ENCODE results near the gene LYSMD3.

DNA sequence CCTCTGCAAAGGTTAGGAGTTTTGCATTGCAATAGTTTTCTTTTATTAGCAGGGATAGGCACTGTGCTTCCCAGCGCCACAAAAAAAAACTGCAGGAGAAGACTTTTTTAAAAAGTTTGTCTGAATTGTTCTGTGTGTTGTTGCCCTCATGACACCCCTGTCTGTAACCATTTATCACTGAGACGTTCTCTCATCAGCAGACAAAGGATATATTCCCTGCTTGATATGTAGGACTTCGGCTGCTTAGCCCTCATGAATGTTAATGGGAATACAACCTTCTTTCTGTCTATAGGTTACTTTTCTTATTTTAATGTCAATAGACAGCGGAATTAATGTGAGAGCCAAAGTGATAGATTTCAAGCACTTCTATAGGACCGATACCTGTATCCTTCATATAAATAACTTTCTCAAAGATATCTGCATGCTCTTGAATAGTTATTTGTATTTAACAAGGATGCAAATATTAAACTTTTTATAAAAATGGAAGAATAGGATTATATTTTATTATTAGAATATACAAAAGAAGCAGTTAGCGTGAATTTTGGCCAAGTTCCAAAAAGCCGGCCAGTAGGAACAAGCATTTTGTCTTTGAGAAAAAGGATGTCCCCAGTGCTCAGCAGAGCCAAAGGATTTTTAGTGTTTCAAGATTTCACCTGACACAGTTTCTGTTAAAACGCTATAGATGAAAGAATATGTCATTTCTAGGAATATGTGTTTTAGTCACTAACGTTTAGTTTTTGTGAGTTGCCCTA is 1.5 kb upstream of the LYSMD3 start:
- TF ChIP-seq RAD21 (IDR thresholded peaks at IDR 0.05; ENCODE audit: insufficient read depth, low read depth, low read length) (no peak), POLR2AphosphoS5 (IDR thresholded peaks at IDR 0.05; ENCODE audit: low read length) (no peak), BACH1 (IDR thresholded peaks at IDR 0.05; ENCODE audit: borderline replicate concordance) (no peak), STAT3 (IDR thresholded peaks at IDR 0.05; ENCODE audit: low read depth, low read length) (no peak), POLR2A (IDR thresholded peaks at IDR 0.05; ENCODE audit: low read depth, low read length) (no peak), TCF7 (IDR thresholded peaks at IDR 0.05; ENCODE audit: borderline replicate concordance) (no peak), SUZ12 (IDR thresholded peaks at IDR 0.05; ENCODE audit: unreplicated experiment) (no peak), EP300 (IDR thresholded peaks at IDR 0.05; ENCODE audit: borderline replicate concordance in 1 of 2, control insufficient read depth in 1 of 2, low read depth in 2 of 2, low read length in 2 of 2) (no peak), HDGF (IDR thresholded peaks at IDR 0.05) (no peak)
- TF ChIP-seq, protein P1, sequence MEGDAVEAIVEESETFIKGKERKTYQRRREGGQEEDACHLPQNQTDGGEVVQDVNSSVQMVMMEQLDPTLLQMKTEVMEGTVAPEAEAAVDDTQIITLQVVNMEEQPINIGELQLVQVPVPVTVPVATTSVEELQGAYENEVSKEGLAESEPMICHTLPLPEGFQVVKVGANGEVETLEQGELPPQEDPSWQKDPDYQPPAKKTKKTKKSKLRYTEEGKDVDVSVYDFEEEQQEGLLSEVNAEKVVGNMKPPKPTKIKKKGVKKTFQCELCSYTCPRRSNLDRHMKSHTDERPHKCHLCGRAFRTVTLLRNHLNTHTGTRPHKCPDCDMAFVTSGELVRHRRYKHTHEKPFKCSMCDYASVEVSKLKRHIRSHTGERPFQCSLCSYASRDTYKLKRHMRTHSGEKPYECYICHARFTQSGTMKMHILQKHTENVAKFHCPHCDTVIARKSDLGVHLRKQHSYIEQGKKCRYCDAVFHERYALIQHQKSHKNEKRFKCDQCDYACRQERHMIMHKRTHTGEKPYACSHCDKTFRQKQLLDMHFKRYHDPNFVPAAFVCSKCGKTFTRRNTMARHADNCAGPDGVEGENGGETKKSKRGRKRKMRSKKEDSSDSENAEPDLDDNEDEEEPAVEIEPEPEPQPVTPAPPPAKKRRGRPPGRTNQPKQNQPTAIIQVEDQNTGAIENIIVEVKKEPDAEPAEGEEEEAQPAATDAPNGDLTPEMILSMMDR (IDR thresholded peaks at IDR 0.05 in 2 of 3, conservative IDR thresholded peaks at IDR 0.05 in 1 of 3; ENCODE audit: control insufficient read depth in 2 of 3, extremely low read depth in 1 of 3, insufficient read depth in 1 of 3, low read depth in 3 of 3, low read length in 3 of 3), result no peak
